Smooth muscle cell (in vitro differentiated cells): Measurements from ENCODE around the gene PHACTR3. TPM values are rescaled to one million over a fixed set of nuclear protein-coding genes. Genes with fewer than 3 reads are reported as not detected.

ENCODE experiments used
- DNase-seq: peaks from one replicate; lab custom pipeline; 2025; ENCODE audit not compliant: unreplicated experiment; lab: John Stamatoyannopoulos, UW
- H2AFZ ChIP-seq: fragments of 200-600 bp; sonication (generic); 2 replicates; pipeline ENCODE4 v1.6.0; 2016; ENCODE audit warnings: antibody characterized with exemption, low read depth, mild to moderate bottlenecking
- H3F3A ChIP-seq: fragments of 200-600 bp; sonication (generic); 2 replicates; pipeline ENCODE4 v1.6.0; 2017; ENCODE audit warnings: antibody characterized with exemption, low read depth
- H3K27ac ChIP-seq: fragments of 200-600 bp; sonication (generic); 2 replicates; pipeline ENCODE4 v1.5.1; 2016; ENCODE audit warnings: low read depth, mild to moderate bottlenecking
- H3K27me3 ChIP-seq: fragments of 200-600 bp; sonication (generic); 2 replicates; pipeline ENCODE4 v1.6.1; 2016; ENCODE audit warnings: low read depth, mild to moderate bottlenecking
- H3K36me3 ChIP-seq: fragments of 200-600 bp; sonication (generic); 2 replicates; pipeline ENCODE4 v1.5.1; 2016; ENCODE audit warnings: low read depth
- H3K4me1 ChIP-seq: fragments of 200-600 bp; sonication (generic); 2 replicates; pipeline ENCODE4 v1.5.1; 2016; ENCODE audit warnings: low read depth
- H3K4me2 ChIP-seq: fragments of 200-600 bp; sonication (generic); 2 replicates; pipeline ENCODE4 v1.6.0; 2016; ENCODE audit warnings: mild to moderate bottlenecking
- H3K4me3 ChIP-seq: fragments of 200-600 bp; sonication (generic); 2 replicates; pipeline ENCODE4 v1.5.1; 2016; ENCODE audit warnings: mild to moderate bottlenecking
- H3K79me2 ChIP-seq: fragments of 200-600 bp; sonication (generic); 2 replicates; pipeline ENCODE4 v1.6.0; 2016; ENCODE audit warnings: low read depth, mild to moderate bottlenecking
- H3K9ac ChIP-seq: fragments of 200-600 bp; sonication (generic); 2 replicates; pipeline ENCODE4 v1.6.0; 2016; ENCODE audit warnings: low read depth
- H3K9me3 ChIP-seq: fragments of 200-600 bp; sonication (generic); replicated peaks from 2 replicates; pipeline ENCODE4 v1.5.1; 2016; ENCODE audit warnings: low read depth
- H4K20me1 ChIP-seq: fragments of 200-600 bp; sonication (generic); 2 replicates; pipeline ENCODE4 v1.6.0; 2016; ENCODE audit warnings: low read depth
- WGBS: methylation state at CpG from one replicate; pipeline ENCODE4 v1.1.7; 2016; ENCODE audit warnings: low lambda C conversion rate; 5-methylcytosine and 5-hydroxymethylcytosine counted together
- polyA plus RNA-seq: library from polyadenylated mRNA; unstranded; fragments of >200 nt; fragmentation: Nextera tagmentation; extraction: Ambion mirVana; gene quantifications from 2 replicates; pipeline ENCODE4 v1.2.1, GENCODE V29; 2016
- total RNA-seq: library from RNA; depleted of rRNA; stranded (reverse); fragments of >200 nt; gene quantifications from 2 replicates; pipeline ENCODE4 v1.2.3, GENCODE V29; 2014
- TF ChIP-seq, protein P1 (sequence below): fragments of 200-600 bp; sonication (generic); IDR thresholded peaks from 2 replicates; pipeline ENCODE4 v1.5.1; 2017; ENCODE audit warnings: borderline replicate concordance, mild to moderate bottlenecking, antibody characterized with exemption; ENCODE audit not compliant: insufficient read depth, poor library complexity, severe bottlenecking

The PHACTR3 gene
- total and polyA plus RNA-seq, 2 experiments from 2014 or later, result 0.76 to 2.6 TPM

- Histone ChIP-seq H3K27ac (no peak overlapping the region), H3K9me3 (no peaks in the 10 kb centered on the region)
- WGBS, result 77% methylated on average over 16 of the region's 16 CpGs
Measured at GRCh38 chr20:59629141-59630045, 25.1 kb downstream of the PHACTR3 start.

DNA sequence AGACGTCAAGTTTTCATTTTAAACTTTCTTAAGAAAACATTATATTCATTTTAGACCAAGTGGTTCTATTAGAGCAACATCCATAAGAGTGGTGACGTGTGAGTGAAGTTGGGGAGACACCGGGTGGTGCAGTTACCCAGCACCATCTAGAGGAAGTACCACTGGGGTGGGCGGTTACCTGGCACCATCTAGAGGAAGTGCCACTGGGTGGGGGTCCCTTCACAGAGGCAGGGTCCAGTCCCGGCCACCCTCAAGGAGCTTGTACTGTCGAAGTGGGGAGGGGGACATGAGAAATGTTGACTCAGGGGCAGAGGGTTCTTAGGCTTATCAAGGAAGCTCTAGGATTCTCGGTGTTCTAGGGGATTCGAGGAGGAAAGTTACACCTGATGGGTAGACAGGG lies 26.2 kb downstream of the PHACTR3 start:
- Histone ChIP-seq H3K9ac (no peak overlapping the region), H3K79me2 (no peaks in the 10 kb centered on the region), H3K27ac (no peak overlapping the region), H3K4me3 (no peak overlapping the region), H2AFZ (no peak overlapping the region), H3K36me3 (no peaks in the 10 kb centered on the region), H3K27me3 (no peaks in the 10 kb centered on the region), H3K4me1 (no peaks in the 10 kb centered on the region), H3K4me2 (no peak overlapping the region), H4K20me1 (no peaks in the 10 kb centered on the region), H3F3A (no peaks in the 10 kb centered on the region), H3K9me3 (no peaks in the 10 kb centered on the region)
- TF ChIP-seq, protein P1, sequence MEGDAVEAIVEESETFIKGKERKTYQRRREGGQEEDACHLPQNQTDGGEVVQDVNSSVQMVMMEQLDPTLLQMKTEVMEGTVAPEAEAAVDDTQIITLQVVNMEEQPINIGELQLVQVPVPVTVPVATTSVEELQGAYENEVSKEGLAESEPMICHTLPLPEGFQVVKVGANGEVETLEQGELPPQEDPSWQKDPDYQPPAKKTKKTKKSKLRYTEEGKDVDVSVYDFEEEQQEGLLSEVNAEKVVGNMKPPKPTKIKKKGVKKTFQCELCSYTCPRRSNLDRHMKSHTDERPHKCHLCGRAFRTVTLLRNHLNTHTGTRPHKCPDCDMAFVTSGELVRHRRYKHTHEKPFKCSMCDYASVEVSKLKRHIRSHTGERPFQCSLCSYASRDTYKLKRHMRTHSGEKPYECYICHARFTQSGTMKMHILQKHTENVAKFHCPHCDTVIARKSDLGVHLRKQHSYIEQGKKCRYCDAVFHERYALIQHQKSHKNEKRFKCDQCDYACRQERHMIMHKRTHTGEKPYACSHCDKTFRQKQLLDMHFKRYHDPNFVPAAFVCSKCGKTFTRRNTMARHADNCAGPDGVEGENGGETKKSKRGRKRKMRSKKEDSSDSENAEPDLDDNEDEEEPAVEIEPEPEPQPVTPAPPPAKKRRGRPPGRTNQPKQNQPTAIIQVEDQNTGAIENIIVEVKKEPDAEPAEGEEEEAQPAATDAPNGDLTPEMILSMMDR, result no peak
- 45% methylated on average over 8 of the region's 8 CpGs for WGBS
- no peak for DNase-seq

More at GRCh38 chr20:59629141-59630045, 25.1 kb downstream of the PHACTR3 start:
- no peak for DNase-seq
- Histone ChIP-seq H3K36me3 (no peaks in the 10 kb centered on the region), H3K9ac (no peak overlapping the region), H4K20me1 (no peaks in the 10 kb centered on the region), H3K27me3 (no peaks in the 10 kb centered on the region), H3K4me2 (no peak overlapping the region), H3K4me1 (no peaks in the 10 kb centered on the region), H2AFZ (no peak overlapping the region), H3K4me3 (no peak overlapping the region), H3F3A (no peaks in the 10 kb centered on the region), H3K79me2 (no peaks in the 10 kb centered on the region)
- TF ChIP-seq, protein P1, result no peak

- Histone ChIP-seq H3K4me3 (no peak overlapping the region), H3K4me1 (no peaks in the 10 kb centered on the region), H3K79me2 (no peaks in the 10 kb centered on the region), H3K27me3 (no peaks in the 10 kb centered on the region), H2AFZ (no peak overlapping the region), H3K36me3 (no peaks in the 10 kb centered on the region), H4K20me1 (no peaks in the 10 kb centered on the region), H3K9ac (no peak overlapping the region), H3F3A (no peaks in the 10 kb centered on the region), H3K4me2 (no peak overlapping the region), H3K9me3 (no peaks in the 10 kb centered on the region), H3K27ac (no peak overlapping the region)
- TF ChIP-seq, protein P1, result no peak
- WGBS, result 81% methylated on average over 14 of the region's 14 CpGs
- DNase-seq, result no peak
Measured at GRCh38 chr20:59631751-59632540, 27.6 kb downstream of the PHACTR3 start.
